Transverse colon (tissue), 4 donors: ENCODE results near the gene HSPBP1. TPM values are rescaled to one million over a fixed set of nuclear protein-coding genes. Genes with fewer than 3 reads are reported as not detected.

Experiments
- DNase-seq: peaks from one replicate; pipeline ENCODE4 v3.0.0-alpha.2; 2019
- H3K27ac ChIP-seq, 4 donors: fragments of 200-600 bp; sonication (generic); 2 replicates each; pipeline ENCODE4 v1.5.1; 2016 to 2018; ENCODE audit warnings: inconsistent platforms in 4 of 4
- H3K27me3 ChIP-seq: fragments of 200-600 bp; sonication (generic); 2 replicates; pipeline ENCODE4 v1.5.1; 2017; ENCODE audit warnings: inconsistent platforms
- H3K36me3 ChIP-seq, 4 donors: fragments of 200-600 bp; sonication (generic); 2 replicates each; pipeline ENCODE4 v1.5.1; 2017 to 2019; ENCODE audit warnings: inconsistent platforms in 4 of 4
- H3K4me1 ChIP-seq, 4 donors: fragments of 200-600 bp; sonication (generic); 2 replicates each; pipeline ENCODE4 v1.5.1; 2017 to 2020; ENCODE audit warnings: inconsistent platforms in 4 of 4
- H3K4me3 ChIP-seq, 4 donors: fragments of 200-600 bp; sonication (generic); 1 replicate in 1 of 4; 2 replicates in 3 of 4; pipeline versions ENCODE4 v1.5.1 to v1.6.1; 2017 to 2019; ENCODE audit warnings: inconsistent platforms in 4 of 4
- H3K9me3 ChIP-seq, 2 donors: fragments of 200-600 bp; sonication (generic); 2 replicates each; pipeline ENCODE4 v1.5.1; 2017 to 2019; ENCODE audit warnings: inconsistent platforms in 2 of 2
- EP300 ChIP-seq: sonication (generic); formaldehyde crosslinking; IDR thresholded peaks from one replicate; pipeline ENCODE4 v1.6.1; 2017; ENCODE audit warnings: antibody characterized with exemption, low read depth
- POLR2A ChIP-seq: fragments of 450-650 bp; IDR thresholded peaks from one replicate; pipeline ENCODE4 v1.6.1; 2016; ENCODE audit warnings: antibody characterized with exemption, mild to moderate bottlenecking, moderate library complexity
- POLR2AphosphoS5 ChIP-seq, 3 donors: sonication (generic); formaldehyde crosslinking; IDR thresholded peaks; one replicate each; pipeline ENCODE4 v1.6.1; 2016; ENCODE audit warnings: antibody characterized with exemption in 3 of 3
- WGBS, 2 donors: methylation state at CpG; one replicate each; pipeline ENCODE4 v1.1.5; 2018; ENCODE audit warnings: low coverage in 1 of 2; 5-methylcytosine and 5-hydroxymethylcytosine counted together
- in situ Hi-C, 4 donors: fragments of 200-750 bp; cut with MboI; loops; one replicate each; pipeline versions ENCODE4 v1.15.0 to v1.15.1; 2017; ENCODE audit warnings: low sequenced_read_pairs in 3 of 4, low pct_ligation_motif_present in 1 of 4, low pct_unique_long_range_greater_than_20kb in 1 of 4
- intact Hi-C: fragments of 100-400 bp; cut with DNase I; formaldehyde crosslinking; loops from one replicate; pipeline ENCODE4 v1.15.1; 2023; ENCODE audit warnings: low total_unique reads
- total RNA-seq, 4 donors: library from RNA; depleted of rRNA; stranded (reverse); fragments of >200 nt; gene quantifications; one replicate each; pipeline ENCODE4 v1.1.0, GENCODE V29; 2016
- TF ChIP-seq, protein P1 (sequence below), 5 experiments: fragments of 200-600 bp in 3 of 5; fragments of 450-650 bp in 2 of 5; sonication (generic) in 3 of 5; IDR thresholded peaks; 1 replicate in 2 of 5; 2 replicates in 3 of 5; pipeline ENCODE4 v1.5.1; 2016 to 2017; ENCODE audit warnings: antibody characterized with exemption in 5 of 5, inconsistent platforms in 3 of 5, mild to moderate bottlenecking in 2 of 5, moderate library complexity in 1 of 5

The HSPBP1 gene
- total RNA-seq, 4 donors from 2014 or later, result 4.5 to 98.7 (median 27.0) TPM

DNA sequence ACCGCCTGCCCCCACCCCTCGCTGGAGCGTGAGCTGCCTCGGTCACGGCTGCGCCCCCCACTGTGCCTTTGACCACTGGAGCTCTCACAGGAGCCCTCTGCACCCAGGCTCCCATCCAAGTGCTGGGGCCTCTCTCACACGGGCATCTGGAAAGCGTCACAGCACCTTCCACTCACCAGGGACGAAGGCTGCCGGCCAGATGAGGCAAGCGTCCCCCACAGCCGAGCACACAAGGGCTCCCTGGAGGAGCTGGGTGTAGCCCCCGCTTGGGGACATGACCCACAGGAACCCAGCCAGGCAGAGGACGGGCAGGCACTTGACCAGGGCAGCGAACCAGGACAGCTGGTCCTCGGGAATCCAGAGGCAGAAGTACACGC, 51.9 kb downstream of the HSPBP1 start:
- intact Hi-C loops (no loop called here), in situ Hi-C loops (no loop called here)
- no peaks in the 10 kb centered on the region for H3K27me3 ChIP-seq
- peaks cover 0 to 27% (median 8%) of the 10 kb centered on the region in 4 donors for H3K36me3 ChIP-seq
- no peak overlapping the region for H3K4me3 ChIP-seq
- peak overlapping the region in 1 of 4 donors; percentile 15 for H3K27ac ChIP-seq
- TF ChIP-seq, protein P1, sequence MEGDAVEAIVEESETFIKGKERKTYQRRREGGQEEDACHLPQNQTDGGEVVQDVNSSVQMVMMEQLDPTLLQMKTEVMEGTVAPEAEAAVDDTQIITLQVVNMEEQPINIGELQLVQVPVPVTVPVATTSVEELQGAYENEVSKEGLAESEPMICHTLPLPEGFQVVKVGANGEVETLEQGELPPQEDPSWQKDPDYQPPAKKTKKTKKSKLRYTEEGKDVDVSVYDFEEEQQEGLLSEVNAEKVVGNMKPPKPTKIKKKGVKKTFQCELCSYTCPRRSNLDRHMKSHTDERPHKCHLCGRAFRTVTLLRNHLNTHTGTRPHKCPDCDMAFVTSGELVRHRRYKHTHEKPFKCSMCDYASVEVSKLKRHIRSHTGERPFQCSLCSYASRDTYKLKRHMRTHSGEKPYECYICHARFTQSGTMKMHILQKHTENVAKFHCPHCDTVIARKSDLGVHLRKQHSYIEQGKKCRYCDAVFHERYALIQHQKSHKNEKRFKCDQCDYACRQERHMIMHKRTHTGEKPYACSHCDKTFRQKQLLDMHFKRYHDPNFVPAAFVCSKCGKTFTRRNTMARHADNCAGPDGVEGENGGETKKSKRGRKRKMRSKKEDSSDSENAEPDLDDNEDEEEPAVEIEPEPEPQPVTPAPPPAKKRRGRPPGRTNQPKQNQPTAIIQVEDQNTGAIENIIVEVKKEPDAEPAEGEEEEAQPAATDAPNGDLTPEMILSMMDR (IDR thresholded peaks at IDR 0.05), result no peak
- no peak for TF ChIP-seq EP300
- TF ChIP-seq POLR2A, result no peak
- no peak for TF ChIP-seq POLR2AphosphoS5 (IDR thresholded peaks at IDR 0.05)
- WGBS, 2 donors, result 69% methylated on average over 16 of the region's 17 CpGs; no CpG with 5 or more reads in 1 of the 2 donors
- peaks cover 0 to 6% (median 0%) of the 10 kb centered on the region in 4 donors for H3K4me1 ChIP-seq
- H3K9me3 ChIP-seq, result no peaks in the 10 kb centered on the region
- DNase-seq, result no peak

DNA sequence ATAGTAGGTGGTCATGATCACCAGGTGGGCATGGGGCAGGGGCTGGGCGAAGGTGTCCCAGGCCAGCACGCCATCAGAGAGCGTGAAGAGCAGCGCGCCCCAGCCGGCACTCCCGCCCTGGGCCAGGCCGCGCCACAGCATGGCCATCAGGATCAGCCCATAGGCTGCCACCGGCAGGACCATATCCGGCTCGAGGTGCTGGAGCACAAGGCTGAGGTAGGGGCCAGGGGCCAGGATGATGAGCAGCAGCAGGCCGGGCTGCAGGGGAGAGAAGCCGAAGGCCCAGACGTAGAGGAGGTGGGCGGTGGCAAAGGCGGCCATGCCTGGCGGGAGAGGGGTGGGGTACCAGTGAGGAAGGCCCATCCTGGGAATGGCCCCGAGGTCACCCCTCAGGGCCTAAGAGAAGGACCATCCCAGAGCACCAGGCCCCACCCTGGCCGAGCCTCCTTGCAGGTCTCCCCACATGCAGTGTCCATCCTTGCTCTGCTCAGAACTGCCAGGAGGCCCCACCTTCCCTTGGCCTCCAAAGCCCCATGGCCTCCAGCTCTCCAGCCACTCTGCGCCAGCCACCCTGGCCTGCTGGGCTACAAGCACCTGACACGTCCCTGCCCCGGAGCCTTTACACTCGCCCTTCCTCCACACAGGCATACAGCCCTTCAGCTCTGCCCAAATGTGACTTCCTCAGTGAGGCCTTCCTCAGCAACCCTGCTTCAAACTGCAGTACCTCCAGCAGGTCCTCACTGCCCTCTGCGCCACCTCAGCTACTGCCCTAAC, 52.5 kb downstream of the HSPBP1 start:
- WGBS, 2 donors, result 93 to 94% methylated on average over 3 to 24 of the region's 25 CpGs
- Histone ChIP-seq H3K36me3 (peaks cover 0 to 27% (median 8%) of the 10 kb centered on the region in 4 donors), H3K27ac (no peak overlapping the region), H3K9me3 (no peaks in the 10 kb centered on the region), H3K4me1 (peaks cover 0 to 6% (median 0%) of the 10 kb centered on the region in 4 donors), H3K4me3 (no peak overlapping the region), H3K27me3 (no peaks in the 10 kb centered on the region)
- intact Hi-C loops, result no loop called here
- no peak for DNase-seq
- in situ Hi-C loops, result no loop called here
- no peak for TF ChIP-seq POLR2A
- no peak for TF ChIP-seq POLR2AphosphoS5 (IDR thresholded peaks at IDR 0.05)
- no peak for TF ChIP-seq EP300
- TF ChIP-seq, protein P1 (IDR thresholded peaks at IDR 0.05), result no peak

DNA sequence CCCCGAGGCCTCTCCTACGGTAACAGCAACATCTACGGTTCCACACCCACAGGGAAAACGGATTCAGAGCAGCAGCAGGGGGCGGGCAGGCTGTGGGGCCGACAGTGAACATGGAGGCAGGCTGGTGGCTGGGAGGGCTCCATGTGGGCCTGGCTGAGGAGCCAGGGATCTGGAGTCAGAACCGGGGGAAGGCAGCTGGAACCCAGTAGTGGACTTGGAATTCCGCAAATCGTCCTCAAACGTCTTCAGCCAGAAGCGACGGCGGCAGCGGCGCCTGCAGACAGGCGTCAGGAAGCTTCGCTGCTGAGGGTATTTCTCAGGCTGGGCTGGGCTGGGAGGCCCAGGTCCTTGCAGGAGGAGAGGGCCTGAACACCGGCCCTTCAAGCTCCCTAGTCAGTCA, 53.1 kb downstream of the HSPBP1 start:
- intact Hi-C loops, result no loop called here
- Histone ChIP-seq H3K27ac (no peak overlapping the region), H3K36me3 (peaks cover 0 to 25% (median 8%) of the 10 kb centered on the region in 4 donors), H3K4me1 (peaks cover 0 to 6% (median 0%) of the 10 kb centered on the region in 4 donors), H3K27me3 (no peaks in the 10 kb centered on the region), H3K9me3 (no peaks in the 10 kb centered on the region), H3K4me3 (no peak overlapping the region)
- whole genome bisulfite sequencing, 2 donors, result 86% methylated on average over 18 of the region's 18 CpGs; no CpG with 5 or more reads in 1 of the 2 donors
- TF ChIP-seq POLR2A (no peak), EP300 (no peak), POLR2AphosphoS5 (IDR thresholded peaks at IDR 0.05) (no peak)
- TF ChIP-seq, protein P1 (IDR thresholded peaks at IDR 0.05), result no peak
- DNase-seq, result no peak
- in situ Hi-C loops, result no loop called here

DNA sequence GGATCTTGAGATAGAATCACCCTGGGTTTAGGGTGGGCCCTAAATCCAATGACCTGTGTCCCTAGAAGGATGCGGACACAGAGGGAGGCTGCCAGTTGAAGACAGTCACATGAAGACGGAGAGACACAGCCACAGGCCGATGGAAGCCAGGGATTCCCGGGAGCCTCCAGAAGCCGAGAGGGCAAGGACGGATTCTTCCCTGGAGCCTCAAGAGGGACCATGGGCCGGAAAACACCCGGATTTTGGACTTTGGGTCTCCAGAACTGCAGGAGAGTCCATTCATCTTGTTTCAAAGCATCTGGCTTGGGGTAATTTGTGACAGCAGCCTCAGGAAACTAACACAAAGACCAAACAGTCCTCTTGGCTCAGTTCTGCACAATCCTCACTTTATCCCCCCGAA, 53.6 kb downstream of the HSPBP1 start:
- H3K4me1 ChIP-seq, result peaks cover 0 to 6% (median 0%) of the 10 kb centered on the region in 4 donors
- 85% methylated on average over 9 of the region's 9 CpGs; no CpG with 5 or more reads in 1 of the 2 donors for WGBS, 2 donors
- no peaks in the 10 kb centered on the region for H3K9me3 ChIP-seq
- no peaks in the 10 kb centered on the region for H3K27me3 ChIP-seq
- H3K36me3 ChIP-seq, result peaks cover 0 to 20% (median 5%) of the 10 kb centered on the region in 4 donors
- DNase-seq, result no peak
- no peak overlapping the region for H3K27ac ChIP-seq
- H3K4me3 ChIP-seq, result no peak overlapping the region
- TF ChIP-seq POLR2AphosphoS5 (IDR thresholded peaks at IDR 0.05) (no peak), POLR2A (no peak), EP300 (no peak)
- TF ChIP-seq, protein P1 (IDR thresholded peaks at IDR 0.05), result no peak
- intact Hi-C loops (no loop called here), in situ Hi-C loops (no loop called here)
